Smooth muscle cell (in vitro differentiated cells): ENCODE results near the gene GNG12. TPM values are rescaled to one million over a fixed set of nuclear protein-coding genes. Genes with fewer than 3 reads are reported as not detected.

Experiments used
- DNase-seq: peaks from one replicate; lab custom pipeline; 2025; ENCODE audit not compliant: unreplicated experiment; lab: John Stamatoyannopoulos, UW
- H2AFZ ChIP-seq: fragments of 200-600 bp; sonication (generic); 2 replicates; pipeline ENCODE4 v1.6.0; 2016; ENCODE audit warnings: antibody characterized with exemption, low read depth, mild to moderate bottlenecking
- H3F3A ChIP-seq: fragments of 200-600 bp; sonication (generic); 2 replicates; pipeline ENCODE4 v1.6.0; 2017; ENCODE audit warnings: antibody characterized with exemption, low read depth
- H3K27ac ChIP-seq: fragments of 200-600 bp; sonication (generic); 2 replicates; pipeline ENCODE4 v1.5.1; 2016; ENCODE audit warnings: low read depth, mild to moderate bottlenecking
- H3K27me3 ChIP-seq: fragments of 200-600 bp; sonication (generic); 2 replicates; pipeline ENCODE4 v1.6.1; 2016; ENCODE audit warnings: low read depth, mild to moderate bottlenecking
- H3K36me3 ChIP-seq: fragments of 200-600 bp; sonication (generic); 2 replicates; pipeline ENCODE4 v1.5.1; 2016; ENCODE audit warnings: low read depth
- H3K4me1 ChIP-seq: fragments of 200-600 bp; sonication (generic); 2 replicates; pipeline ENCODE4 v1.5.1; 2016; ENCODE audit warnings: low read depth
- H3K4me2 ChIP-seq: fragments of 200-600 bp; sonication (generic); 2 replicates; pipeline ENCODE4 v1.6.0; 2016; ENCODE audit warnings: mild to moderate bottlenecking
- H3K4me3 ChIP-seq: fragments of 200-600 bp; sonication (generic); 2 replicates; pipeline ENCODE4 v1.5.1; 2016; ENCODE audit warnings: mild to moderate bottlenecking
- H3K79me2 ChIP-seq: fragments of 200-600 bp; sonication (generic); 2 replicates; pipeline ENCODE4 v1.6.0; 2016; ENCODE audit warnings: low read depth, mild to moderate bottlenecking
- H3K9ac ChIP-seq: fragments of 200-600 bp; sonication (generic); 2 replicates; pipeline ENCODE4 v1.6.0; 2016; ENCODE audit warnings: low read depth
- H3K9me3 ChIP-seq: fragments of 200-600 bp; sonication (generic); replicated peaks from 2 replicates; pipeline ENCODE4 v1.5.1; 2016; ENCODE audit warnings: low read depth
- H4K20me1 ChIP-seq: fragments of 200-600 bp; sonication (generic); 2 replicates; pipeline ENCODE4 v1.6.0; 2016; ENCODE audit warnings: low read depth
- WGBS: methylation state at CpG from one replicate; pipeline ENCODE4 v1.1.7; 2016; ENCODE audit warnings: low lambda C conversion rate; 5-methylcytosine and 5-hydroxymethylcytosine counted together
- polyA plus RNA-seq: library from polyadenylated mRNA; unstranded; fragments of >200 nt; fragmentation: Nextera tagmentation; extraction: Ambion mirVana; gene quantifications from 2 replicates; pipeline ENCODE4 v1.2.1, GENCODE V29; 2016
- total RNA-seq: library from RNA; depleted of rRNA; stranded (reverse); fragments of >200 nt; gene quantifications from 2 replicates; pipeline ENCODE4 v1.2.3, GENCODE V29; 2014
- TF ChIP-seq, protein P1 (sequence below): fragments of 200-600 bp; sonication (generic); IDR thresholded peaks from 2 replicates; pipeline ENCODE4 v1.5.1; 2017; ENCODE audit warnings: borderline replicate concordance, mild to moderate bottlenecking, antibody characterized with exemption; ENCODE audit not compliant: insufficient read depth, poor library complexity, severe bottlenecking

Gene GNG12
- total and polyA plus RNA-seq, 2 experiments from 2014 or later = 54.6 to 86.6 TPM

DNA sequence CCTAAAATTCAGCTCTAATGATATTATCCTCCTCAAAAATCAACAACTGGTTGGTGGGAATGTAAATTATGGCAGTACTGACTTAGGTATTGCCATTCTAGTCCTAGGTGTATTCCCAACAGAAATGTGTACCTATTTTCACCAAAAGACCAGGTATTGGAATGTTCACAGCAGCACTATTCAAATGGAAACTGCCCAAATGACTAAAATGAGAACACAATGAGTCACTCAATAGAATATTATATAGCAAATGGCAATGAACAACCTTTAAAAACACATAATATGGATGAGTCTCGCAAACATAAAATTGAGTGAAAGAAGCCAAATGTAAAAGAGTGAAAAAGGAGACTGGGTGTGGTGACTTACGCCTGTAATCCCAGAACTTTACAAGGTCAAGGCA, 103.4 kb downstream of the GNG12 start:
- Histone ChIP-seq H3K4me3 (no peak overlapping the region), H3F3A (no peaks in the 10 kb centered on the region), H4K20me1 (peaks cover 4% of the 10 kb centered on the region), H3K9me3 (no peaks in the 10 kb centered on the region), H3K9ac (no peak overlapping the region), H3K4me2 (no peak overlapping the region), H3K27me3 (no peaks in the 10 kb centered on the region), H3K27ac (no peak overlapping the region), H2AFZ (no peak overlapping the region), H3K36me3 (no peaks in the 10 kb centered on the region), H3K79me2 (no peaks in the 10 kb centered on the region), H3K4me1 (no peaks in the 10 kb centered on the region)
- TF ChIP-seq, protein P1, sequence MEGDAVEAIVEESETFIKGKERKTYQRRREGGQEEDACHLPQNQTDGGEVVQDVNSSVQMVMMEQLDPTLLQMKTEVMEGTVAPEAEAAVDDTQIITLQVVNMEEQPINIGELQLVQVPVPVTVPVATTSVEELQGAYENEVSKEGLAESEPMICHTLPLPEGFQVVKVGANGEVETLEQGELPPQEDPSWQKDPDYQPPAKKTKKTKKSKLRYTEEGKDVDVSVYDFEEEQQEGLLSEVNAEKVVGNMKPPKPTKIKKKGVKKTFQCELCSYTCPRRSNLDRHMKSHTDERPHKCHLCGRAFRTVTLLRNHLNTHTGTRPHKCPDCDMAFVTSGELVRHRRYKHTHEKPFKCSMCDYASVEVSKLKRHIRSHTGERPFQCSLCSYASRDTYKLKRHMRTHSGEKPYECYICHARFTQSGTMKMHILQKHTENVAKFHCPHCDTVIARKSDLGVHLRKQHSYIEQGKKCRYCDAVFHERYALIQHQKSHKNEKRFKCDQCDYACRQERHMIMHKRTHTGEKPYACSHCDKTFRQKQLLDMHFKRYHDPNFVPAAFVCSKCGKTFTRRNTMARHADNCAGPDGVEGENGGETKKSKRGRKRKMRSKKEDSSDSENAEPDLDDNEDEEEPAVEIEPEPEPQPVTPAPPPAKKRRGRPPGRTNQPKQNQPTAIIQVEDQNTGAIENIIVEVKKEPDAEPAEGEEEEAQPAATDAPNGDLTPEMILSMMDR = no peak
- no peak for DNase-seq
- 100% methylated on average over 2 of the region's 2 CpGs for WGBS

DNA sequence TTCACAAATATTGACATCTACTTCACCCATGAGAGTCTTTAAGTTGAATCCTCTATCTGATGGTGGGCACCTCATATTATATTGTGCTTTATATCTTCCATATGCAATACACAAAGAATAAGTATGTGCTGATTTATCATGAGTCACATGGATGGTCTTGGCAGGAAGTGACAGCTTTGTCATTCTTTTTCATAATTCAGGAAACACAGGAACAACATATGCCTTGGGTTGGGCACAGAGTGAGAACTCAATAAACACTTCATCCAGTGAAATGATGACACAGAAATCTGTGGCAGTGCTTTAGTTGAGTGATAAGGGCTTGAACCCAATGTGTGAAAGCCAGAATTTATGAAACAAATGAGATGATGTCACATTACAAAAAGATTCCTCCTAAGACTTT, 107.0 kb downstream of the GNG12 start:
- Histone ChIP-seq H2AFZ (no peak overlapping the region), H3K9ac (no peak overlapping the region), H3K4me3 (no peak overlapping the region), H3K4me1 (peaks cover 6% of the 10 kb centered on the region), H3K4me2 (no peak overlapping the region), H3K9me3 (no peaks in the 10 kb centered on the region), H3K36me3 (no peaks in the 10 kb centered on the region), H4K20me1 (no peaks in the 10 kb centered on the region), H3K27me3 (no peaks in the 10 kb centered on the region), H3F3A (no peaks in the 10 kb centered on the region), H3K79me2 (no peaks in the 10 kb centered on the region), H3K27ac (no peak overlapping the region)
- TF ChIP-seq, protein P1 = no peak
- DNase-seq = no peak

DNA sequence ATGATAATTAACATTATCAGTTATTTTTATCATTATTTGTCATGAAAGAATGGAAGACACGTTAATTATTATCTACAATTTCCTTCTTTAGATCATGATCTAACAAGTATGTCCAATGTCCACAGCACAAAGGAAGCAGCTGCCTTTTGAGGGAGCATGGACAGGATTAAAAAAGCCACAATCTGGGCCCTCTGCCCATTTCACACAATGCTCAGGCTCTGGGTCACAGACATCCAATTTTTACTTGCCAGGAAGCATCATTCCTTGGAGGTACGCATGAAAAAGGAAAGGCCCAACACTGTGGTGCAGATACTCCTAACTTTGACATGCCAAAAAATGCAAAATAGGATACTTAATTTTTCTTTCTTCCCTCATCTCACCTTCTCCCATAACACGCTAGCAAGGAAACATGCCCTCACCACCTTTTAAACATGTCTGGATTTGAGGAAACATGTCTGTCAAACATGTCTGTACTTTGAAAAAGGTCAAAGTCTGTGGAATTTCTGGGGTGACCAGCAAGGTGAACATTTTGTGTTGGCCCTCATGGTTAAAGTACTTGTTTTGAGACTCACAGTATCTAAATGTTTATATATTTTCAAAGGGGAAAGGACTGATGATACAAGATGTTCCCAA, 108.2 kb downstream of the GNG12 start:
- H3K4me1 ChIP-seq = peaks cover 6% of the 10 kb centered on the region
- no peak overlapping the region for H3K27ac ChIP-seq
- no peak for DNase-seq

More for the DNA sequence above, 108.2 kb downstream of the GNG12 start:
- H2AFZ ChIP-seq = no peak overlapping the region
- no peaks in the 10 kb centered on the region for H3K9me3 ChIP-seq
- H3F3A ChIP-seq = no peaks in the 10 kb centered on the region
- H4K20me1 ChIP-seq = peaks cover 5% of the 10 kb centered on the region
- H3K79me2 ChIP-seq = no peaks in the 10 kb centered on the region
- H3K9ac ChIP-seq = no peak overlapping the region
- TF ChIP-seq, protein P1 = no peak
- no peaks in the 10 kb centered on the region for H3K27me3 ChIP-seq
- no peak overlapping the region for H3K4me2 ChIP-seq
- H3K4me3 ChIP-seq = no peak overlapping the region
- H3K36me3 ChIP-seq = no peaks in the 10 kb centered on the region
- 67% methylated on average over 3 of the region's 3 CpGs for WGBS
